Natural killer cell (primary cell): ENCODE measurements around the gene MINAR1. TPM values are rescaled to one million over a fixed set of nuclear protein-coding genes. Genes with fewer than 3 reads are reported as not detected.

ENCODE experiments used
- ATAC-seq, 3 donors: fragments of 150-1000 bp in 2 of 3; fragments of 200-7000 bp in 1 of 3; cut with Tn5 transposase; 1 replicate in 1 of 3; 2 replicates in 2 of 3; pipeline ENCODE4 v1.10.0; 2021; ENCODE audit warnings: mild to moderate bottlenecking in 2 of 3, moderate library complexity in 2 of 3
- DNase-seq, 2 donors: peaks; one replicate each; pipeline versions ENCODE4 v3.0.0 to v3.0.0-alpha.2; 2013 to 2021; ENCODE audit warnings: mixed read lengths in 1 of 2
- H3K27ac ChIP-seq: one replicate; pipeline ENCODE4 v1.5.1; 2013; ENCODE audit warnings: mild to moderate bottlenecking, low read length
- H3K27me3 ChIP-seq: one replicate; pipeline ENCODE4 v1.6.1; 2013; ENCODE audit warnings: low read length; ENCODE audit not compliant: control insufficient read depth, insufficient read depth
- H3K36me3 ChIP-seq: one replicate; pipeline ENCODE4 v1.6.1; 2013; ENCODE audit warnings: low read length; ENCODE audit not compliant: control insufficient read depth, insufficient read depth
- H3K4me1 ChIP-seq: one replicate; pipeline ENCODE4 v1.6.1; 2013; ENCODE audit warnings: low read length; ENCODE audit not compliant: control insufficient read depth, insufficient read depth
- H3K4me3 ChIP-seq: one replicate; pipeline ENCODE4 v1.5.1; 2013; ENCODE audit warnings: low read length
- H3K9me3 ChIP-seq: one replicate; pipeline ENCODE4 v1.6.1; 2013; ENCODE audit warnings: low read length; ENCODE audit not compliant: control insufficient read depth, insufficient read depth
- H3K27ac Mint-ChIP-seq, 2 donors: one replicate each; pipeline ENCODE4 v1.8.0; 2022; ENCODE audit warnings: mild to moderate bottlenecking in 2 of 2, mixed read lengths in 2 of 2, moderate library complexity in 1 of 2
- H3K27me3 Mint-ChIP-seq, 2 donors: one replicate each; pipeline ENCODE4 v1.8.0; 2022; ENCODE audit warnings: low read depth in 2 of 2, mixed read lengths in 2 of 2
- H3K36me3 Mint-ChIP-seq: one replicate; pipeline ENCODE4 v1.8.0; 2022; ENCODE audit warnings: mixed read lengths
- H3K4me1 Mint-ChIP-seq, 2 donors: one replicate each; pipeline ENCODE4 v1.8.0; 2022; ENCODE audit warnings: mixed read lengths in 2 of 2
- H3K4me3 Mint-ChIP-seq: one replicate; pipeline ENCODE4 v1.8.0; 2022; ENCODE audit warnings: mild to moderate bottlenecking, moderate library complexity, mixed read lengths
- H3K9me3 Mint-ChIP-seq, 2 donors: one replicate each; pipeline ENCODE4 v1.8.0; 2022; ENCODE audit warnings: mixed read lengths in 2 of 2
- WGBS: methylation state at CpG from one replicate; pipeline ENCODE4 v1.1.7; 2013; ENCODE audit warnings: missing lambda C conversion rate; ENCODE audit not compliant: insufficient coverage; 5-methylcytosine and 5-hydroxymethylcytosine counted together
- intact Hi-C: fragments of 100-400 bp; cut with micrococcal nuclease; formaldehyde crosslinking; loops from one replicate; pipeline ENCODE4 v1.14.2; 2022
- total RNA-seq, 4 donors: library from RNA; stranded (reverse); fragments of 120-200 nt in 1 of 4; gene quantifications; one replicate each; pipeline versions ENCODE4 v1.2.3 to v1.2.4, GENCODE V29; 2013 to 2022
- TF ChIP-seq, protein P1 (sequence below): fragments of 200-600 bp; IDR thresholded peaks from one replicate; pipeline ENCODE4 v1.8.0; 2022; ENCODE audit warnings: antibody characterized with exemption

MINAR1 gene
- total RNA-seq, 3 donors from 2014 or later (not counting 1 experiment from before 2014, with no cell fraction given), result 0.54 to 0.98 (median 0.59) TPM

DNA sequence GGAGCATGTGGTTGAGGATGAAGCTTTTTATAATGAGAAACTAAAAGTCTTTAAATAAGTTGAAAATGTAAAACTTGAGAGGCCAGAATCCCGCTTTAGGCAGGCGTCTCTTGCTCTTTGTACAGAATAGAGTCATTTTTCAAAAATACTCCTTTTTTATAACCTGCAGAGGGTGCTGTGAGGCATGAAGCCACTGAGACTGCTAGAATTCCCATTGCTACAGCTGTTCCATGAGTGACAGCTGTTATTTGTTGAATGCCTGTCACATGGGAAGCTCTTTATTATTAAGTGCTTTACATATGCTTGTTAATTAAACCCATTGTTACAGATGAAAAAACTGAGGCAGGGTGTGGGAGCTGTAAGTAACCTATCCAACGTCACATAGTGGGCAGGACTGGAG lies 18.5 kb downstream of the MINAR1 start:
- Histone ChIP-seq H3K27me3 (no peaks in the 10 kb centered on the region), H3K36me3 (no peaks in the 10 kb centered on the region), H3K4me1 (no peaks in the 10 kb centered on the region), H3K27ac (no peak overlapping the region), H3K9me3 (no peaks in the 10 kb centered on the region), H3K4me3 (no peak overlapping the region)
- Mint-ChIP-seq H3K9me3 (peaks cover 0 to 4% of the 10 kb centered on the region in 2 donors), H3K27ac (no peak overlapping the region), H3K36me3 (no peaks in the 10 kb centered on the region), H3K4me1 (no peaks in the 10 kb centered on the region), H3K27me3 (peaks cover 0 to 9% of the 10 kb centered on the region in 2 donors), H3K4me3 (no peak overlapping the region)
- 86% methylated on average over 1 of the region's 3 CpGs for WGBS
- no peak for ATAC-seq
- intact Hi-C loops, result no loop called here
- no peak for DNase-seq
- TF ChIP-seq, protein P1, sequence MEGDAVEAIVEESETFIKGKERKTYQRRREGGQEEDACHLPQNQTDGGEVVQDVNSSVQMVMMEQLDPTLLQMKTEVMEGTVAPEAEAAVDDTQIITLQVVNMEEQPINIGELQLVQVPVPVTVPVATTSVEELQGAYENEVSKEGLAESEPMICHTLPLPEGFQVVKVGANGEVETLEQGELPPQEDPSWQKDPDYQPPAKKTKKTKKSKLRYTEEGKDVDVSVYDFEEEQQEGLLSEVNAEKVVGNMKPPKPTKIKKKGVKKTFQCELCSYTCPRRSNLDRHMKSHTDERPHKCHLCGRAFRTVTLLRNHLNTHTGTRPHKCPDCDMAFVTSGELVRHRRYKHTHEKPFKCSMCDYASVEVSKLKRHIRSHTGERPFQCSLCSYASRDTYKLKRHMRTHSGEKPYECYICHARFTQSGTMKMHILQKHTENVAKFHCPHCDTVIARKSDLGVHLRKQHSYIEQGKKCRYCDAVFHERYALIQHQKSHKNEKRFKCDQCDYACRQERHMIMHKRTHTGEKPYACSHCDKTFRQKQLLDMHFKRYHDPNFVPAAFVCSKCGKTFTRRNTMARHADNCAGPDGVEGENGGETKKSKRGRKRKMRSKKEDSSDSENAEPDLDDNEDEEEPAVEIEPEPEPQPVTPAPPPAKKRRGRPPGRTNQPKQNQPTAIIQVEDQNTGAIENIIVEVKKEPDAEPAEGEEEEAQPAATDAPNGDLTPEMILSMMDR, result no peak

DNA sequence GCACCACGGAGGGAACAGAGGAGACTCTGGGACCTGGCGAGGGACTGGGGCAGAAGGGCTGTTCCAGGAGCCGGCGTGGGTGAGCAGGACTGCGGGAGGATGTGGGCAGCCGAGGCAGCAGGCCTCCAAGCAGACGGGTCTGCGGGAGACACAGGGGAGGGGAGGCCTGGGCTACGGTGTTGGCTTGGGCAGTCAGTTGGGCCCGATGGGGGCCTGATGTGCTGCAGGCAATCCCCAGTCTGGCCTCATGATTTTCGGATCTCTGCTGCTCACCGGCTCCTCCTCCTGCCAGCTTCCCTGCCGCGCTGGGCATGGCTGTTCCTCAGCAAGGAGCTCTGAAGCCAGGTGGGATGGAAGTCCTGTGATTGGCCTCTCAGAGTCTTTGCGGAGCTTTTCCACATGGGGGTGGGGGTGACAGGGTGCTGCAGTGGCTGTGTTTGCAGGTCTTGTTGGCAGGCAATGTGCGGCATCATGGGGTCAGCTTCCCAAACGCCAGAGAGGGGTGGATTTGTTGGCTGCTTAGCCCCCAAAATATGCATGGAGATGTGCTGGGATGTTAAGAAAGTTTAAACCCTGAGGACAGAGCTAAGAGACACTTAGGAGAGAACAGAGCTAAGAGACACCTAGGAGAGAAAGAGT lies 19.3 kb downstream of the MINAR1 start:
- no peak for DNase-seq
- ATAC-seq, result no peak
- no peak overlapping the region for H3K27ac ChIP-seq
- no peaks in the 10 kb centered on the region for H3K9me3 Mint-ChIP-seq
- no peak overlapping the region for H3K27ac Mint-ChIP-seq
- no peak overlapping the region for H3K4me3 ChIP-seq
- H3K4me1 ChIP-seq, result no peaks in the 10 kb centered on the region
- TF ChIP-seq, protein P1, result no peak
- H3K36me3 ChIP-seq, result no peaks in the 10 kb centered on the region
- intact Hi-C loops, result no loop called here
- peaks cover 0 to 9% of the 10 kb centered on the region in 2 donors for H3K27me3 Mint-ChIP-seq
- no peaks in the 10 kb centered on the region for H3K9me3 ChIP-seq
- 63% methylated on average over 17 of the region's 17 CpGs for WGBS
- no peaks in the 10 kb centered on the region for H3K4me1 Mint-ChIP-seq
- no peak overlapping the region for H3K4me3 Mint-ChIP-seq
- H3K36me3 Mint-ChIP-seq, result no peaks in the 10 kb centered on the region
- no peaks in the 10 kb centered on the region for H3K27me3 ChIP-seq

DNA sequence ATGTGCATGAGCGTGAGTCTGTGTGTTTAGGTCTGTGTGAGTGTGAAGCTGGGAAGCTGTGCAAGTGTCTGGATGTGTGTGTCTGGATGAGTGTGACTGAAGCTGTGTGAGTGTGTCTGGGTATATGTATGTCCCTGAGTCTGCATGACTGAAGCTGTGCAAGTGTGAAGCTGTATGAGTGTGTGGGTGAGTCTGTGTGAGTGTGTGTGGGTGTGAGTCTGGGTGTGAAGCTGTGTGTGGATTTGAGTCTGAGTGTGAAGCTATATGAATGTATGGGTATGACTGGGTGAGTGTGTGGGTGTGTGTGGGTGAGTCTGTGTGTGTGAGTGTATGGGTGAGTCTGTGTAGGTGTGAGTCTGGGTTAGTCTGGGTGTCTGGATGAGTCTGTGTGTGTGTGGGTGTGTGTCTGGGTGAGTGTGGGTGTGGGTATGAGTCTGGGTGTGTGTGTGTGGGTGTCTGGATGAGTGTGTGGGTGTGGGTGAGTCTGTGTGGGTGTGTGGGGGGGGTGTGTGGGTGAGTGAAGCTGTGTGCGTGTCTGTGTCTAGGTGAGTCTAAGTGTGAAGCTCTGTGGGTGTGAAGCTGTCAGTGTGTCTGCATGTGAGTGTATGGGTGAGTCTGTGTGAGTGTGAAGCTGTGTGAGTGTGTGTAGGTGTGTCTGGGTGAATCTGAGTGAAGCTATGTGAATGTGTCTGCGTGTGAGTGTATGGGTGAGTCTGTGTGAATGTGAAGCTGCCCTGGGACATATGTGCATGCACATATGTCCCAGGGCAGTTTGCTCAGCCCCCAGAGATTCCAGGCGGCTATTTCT lies 20.3 kb downstream of the MINAR1 start:
- Mint-ChIP-seq H3K9me3 (no peaks in the 10 kb centered on the region), H3K27me3 (peaks cover 0 to 9% of the 10 kb centered on the region in 2 donors), H3K4me1 (no peaks in the 10 kb centered on the region), H3K36me3 (no peaks in the 10 kb centered on the region), H3K4me3 (no peak overlapping the region), H3K27ac (no peak overlapping the region)
- peak in 1 of 3 donors; percentile 55 for ATAC-seq
- H3K4me1 ChIP-seq, result no peaks in the 10 kb centered on the region
- intact Hi-C loops, result no loop called here
- no peaks in the 10 kb centered on the region for H3K36me3 ChIP-seq
- H3K27ac ChIP-seq, result no peak overlapping the region
- WGBS, result 85% methylated on average over 4 of the region's 4 CpGs
- H3K9me3 ChIP-seq, result no peaks in the 10 kb centered on the region
- TF ChIP-seq, protein P1, result no peak
- H3K27me3 ChIP-seq, result no peaks in the 10 kb centered on the region
- H3K4me3 ChIP-seq, result no peak overlapping the region
- no peak for DNase-seq
